HFFc6 (cell line): Measurements from ENCODE around the gene ATP6V0C. TPM values are rescaled to one million over a fixed set of nuclear protein-coding genes. Genes with fewer than 3 reads are reported as not detected.

Source experiments
- DNase-seq: peaks from one replicate; pipeline ENCODE4 v3.0.0-alpha.2; 2018
- H3K27ac Mint-ChIP-seq: 2 replicates; pipeline ENCODE4 v1.8.0; 2020; ENCODE audit warnings: mild to moderate bottlenecking, mixed read lengths
- H3K27me3 Mint-ChIP-seq: 2 replicates; pipeline ENCODE4 v1.8.0; 2021; ENCODE audit warnings: mild to moderate bottlenecking, moderate library complexity, mixed read lengths; ENCODE audit not compliant: insufficient read depth
- H3K36me3 Mint-ChIP-seq: 2 replicates; pipeline ENCODE4 v1.8.0; 2021; ENCODE audit warnings: low read depth, mixed read lengths
- H3K4me1 Mint-ChIP-seq: 2 replicates; pipeline ENCODE4 v1.8.0; 2020; ENCODE audit warnings: low read depth, mixed read lengths
- H3K4me3 Mint-ChIP-seq: 2 replicates; pipeline ENCODE4 v1.8.0; 2020; ENCODE audit warnings: mild to moderate bottlenecking, moderate library complexity, mixed read lengths
- H3K9me3 Mint-ChIP-seq: 2 replicates; pipeline ENCODE4 v1.8.0; 2020; ENCODE audit warnings: mild to moderate bottlenecking, mixed read lengths
- CTCF ChIP-seq: fragments of 200-600 bp; sonication (generic); IDR thresholded peaks from 2 replicates; pipeline ENCODE4 v1.5.0; 2021; ENCODE audit warnings: antibody characterized with exemption, mild to moderate bottlenecking
- total RNA-seq, 6 experiments: library from RNA; stranded (reverse); fragmentation: NEBNext Ultra II Directional; extraction: Animal tissue kit (Norgen Biotek cat#: 25700); gene quantifications; 2 replicates in 1 of 6; 3 replicates in 5 of 6; pipeline ENCODE4 v1.2.3, GENCODE V29; 2021

The ATP6V0C gene
- total RNA-seq, 6 experiments from 2014 or later = 303 to 341 (median 309) TPM

- TF ChIP-seq CTCF = no peak
- no peak for DNase-seq
- H3K27ac Mint-ChIP-seq = no peak overlapping the region
- H3K27me3 Mint-ChIP-seq = no peaks in the 10 kb centered on the region
- H3K9me3 Mint-ChIP-seq = no peaks in the 10 kb centered on the region
- H3K4me1 Mint-ChIP-seq = no peaks in the 10 kb centered on the region
- H3K4me3 Mint-ChIP-seq = no peak overlapping the region
- no peaks in the 10 kb centered on the region; the same call in 1 of the 2 replicates for H3K36me3 Mint-ChIP-seq
Observed at GRCh38 chr16:2497116-2497630, 16.6 kb upstream of the ATP6V0C start.

- no peak for DNase-seq
- Mint-ChIP-seq H3K36me3 (no peaks in the 10 kb centered on the region; the same call in 1 of the 2 replicates), H3K4me3 (no peak overlapping the region), H3K27me3 (no peaks in the 10 kb centered on the region), H3K4me1 (peaks cover 4% of the 10 kb centered on the region; the same call in 1 of the 2 replicates), H3K9me3 (no peaks in the 10 kb centered on the region), H3K27ac (no peak overlapping the region)
- no peak for TF ChIP-seq CTCF
Observed at GRCh38 chr16:2497695-2498484, 15.9 kb upstream of the ATP6V0C start.

- H3K36me3 Mint-ChIP-seq = no peaks in the 10 kb centered on the region; the same call in 1 of the 2 replicates
- no peaks in the 10 kb centered on the region for H3K27me3 Mint-ChIP-seq
- H3K4me1 Mint-ChIP-seq = peaks cover 5% of the 10 kb centered on the region; the same call in 1 of the 2 replicates
- H3K9me3 Mint-ChIP-seq = no peaks in the 10 kb centered on the region
- H3K4me3 Mint-ChIP-seq = no peak overlapping the region
- DNase-seq = no peak
- TF ChIP-seq CTCF = no peak
- H3K27ac Mint-ChIP-seq = no peak overlapping the region
Observed at GRCh38 chr16:2498531-2499253, 15.1 kb upstream of the ATP6V0C start.

- H3K27ac Mint-ChIP-seq = no peak overlapping the region
- no peak for DNase-seq
- peaks cover 5% of the 10 kb centered on the region; the same call in 1 of the 2 replicates for H3K4me1 Mint-ChIP-seq
- H3K36me3 Mint-ChIP-seq = no peaks in the 10 kb centered on the region; the same call in 1 of the 2 replicates
- no peaks in the 10 kb centered on the region for H3K27me3 Mint-ChIP-seq
- H3K4me3 Mint-ChIP-seq = no peak overlapping the region
- no peak for TF ChIP-seq CTCF
- no peaks in the 10 kb centered on the region for H3K9me3 Mint-ChIP-seq
Observed at GRCh38 chr16:2499454-2499853, 14.3 kb upstream of the ATP6V0C start.

- no peaks in the 10 kb centered on the region for H3K9me3 Mint-ChIP-seq
- DNase-seq = no peak
- H3K4me3 Mint-ChIP-seq = no peak overlapping the region
- peaks cover 5% of the 10 kb centered on the region; the same call in 1 of the 2 replicates for H3K4me1 Mint-ChIP-seq
- no peaks in the 10 kb centered on the region; the same call in 1 of the 2 replicates for H3K36me3 Mint-ChIP-seq
- no peak overlapping the region for H3K27ac Mint-ChIP-seq
- no peak for TF ChIP-seq CTCF
- no peaks in the 10 kb centered on the region for H3K27me3 Mint-ChIP-seq
Observed at GRCh38 chr16:2499890-2500429, 13.8 kb upstream of the ATP6V0C start.
